ENCODE data around the gene NSUN2. TPM values are rescaled to one million over a fixed set of nuclear protein-coding genes. Genes with fewer than 3 reads are reported as not detected.

The NSUN2 gene
- polyA plus RNA-seq, 1 donor from 2014 or later, result 47.5 TPM

DNA sequence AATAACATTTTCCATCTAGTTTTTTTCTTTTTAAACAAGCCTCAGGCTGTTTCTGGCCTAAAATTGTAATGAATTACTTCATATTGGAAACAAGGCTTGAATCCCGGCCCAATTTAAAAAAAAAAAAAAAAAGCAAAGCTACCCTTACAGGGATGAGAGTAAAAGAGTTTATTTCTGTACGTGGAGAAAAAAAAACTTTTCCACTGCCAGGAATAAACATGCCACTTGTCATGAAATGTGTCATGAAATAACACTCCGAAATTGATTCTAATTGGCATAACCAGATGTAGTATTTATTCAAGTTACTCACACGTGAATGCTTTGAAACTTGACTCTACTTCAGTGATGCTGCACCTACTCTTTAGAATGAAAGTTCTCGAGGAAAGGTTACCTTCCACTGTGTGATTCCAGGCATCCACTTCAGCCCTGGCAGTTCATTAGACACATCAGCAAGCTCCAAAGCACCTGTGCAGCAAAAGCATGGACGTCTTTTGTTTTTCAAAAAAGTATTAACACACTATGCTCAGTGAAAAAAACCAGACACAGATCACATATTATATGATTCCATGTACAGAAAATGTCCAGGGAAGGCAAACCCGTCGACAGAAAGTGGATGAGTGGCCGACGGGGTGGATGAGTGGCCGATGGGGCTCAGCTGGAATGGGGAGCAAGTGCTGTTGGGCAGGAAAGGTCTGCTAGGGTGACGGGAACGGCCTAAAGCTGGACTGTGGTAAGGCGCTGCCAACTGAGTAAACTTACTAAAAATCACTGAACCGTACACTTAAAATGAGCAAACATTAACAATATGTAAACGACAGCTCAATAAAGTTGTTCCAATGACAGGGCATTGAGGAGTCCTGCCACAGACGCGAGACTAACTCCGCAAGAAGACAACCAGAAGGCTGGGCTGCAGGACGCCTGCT lies 21.2 kb downstream of the NSUN2 start:
- Histone ChIP-seq H3K27ac (ENCODE audit: low read length) (no peak overlapping the region), H3K27me3 (ENCODE audit: insufficient read depth, low read depth, low read length) (no peaks in the 10 kb centered on the region), H3K4me3 (ENCODE audit: low read length) (no peak overlapping the region), H3K79me2 (replicated peaks; ENCODE audit: insufficient read depth, low read length) (no peaks in the 10 kb centered on the region), H3K9me3 (ENCODE audit: low read length) (no peaks in the 10 kb centered on the region), H2AFZ (ENCODE audit: low read depth, low read length) (no peak overlapping the region), H3K36me3 (ENCODE audit: insufficient read depth, low read length) (peaks cover 23% of the 10 kb centered on the region), H3F3A (ENCODE audit: insufficient read depth, low read length, poor library complexity, severe bottlenecking) (no peaks in the 10 kb centered on the region), H3K9ac (ENCODE audit: low read length) (no peak overlapping the region), H3K9me2 (ENCODE audit: insufficient read depth, low read length) (no peaks in the 10 kb centered on the region), H3K4me2 (ENCODE audit: low read length) (no peak overlapping the region), H4K20me1 (ENCODE audit: insufficient read depth) (no peaks in the 10 kb centered on the region)
- TF ChIP-seq EP300 (conservative IDR thresholded peaks at IDR 0.05; ENCODE audit: poor library complexity, severe bottlenecking), result no peak
- TF ChIP-seq POLR2AphosphoS5 (IDR thresholded peaks at IDR 0.05), result no peak
- no peak for TF ChIP-seq TAF1 (IDR thresholded peaks at IDR 0.05; ENCODE audit: low read depth)
- TF ChIP-seq EZH2 (IDR thresholded peaks at IDR 0.05; ENCODE audit: borderline replicate concordance, insufficient read depth, low read length, poor library complexity, severe bottlenecking), result no peak
- TF ChIP-seq, protein P1, sequence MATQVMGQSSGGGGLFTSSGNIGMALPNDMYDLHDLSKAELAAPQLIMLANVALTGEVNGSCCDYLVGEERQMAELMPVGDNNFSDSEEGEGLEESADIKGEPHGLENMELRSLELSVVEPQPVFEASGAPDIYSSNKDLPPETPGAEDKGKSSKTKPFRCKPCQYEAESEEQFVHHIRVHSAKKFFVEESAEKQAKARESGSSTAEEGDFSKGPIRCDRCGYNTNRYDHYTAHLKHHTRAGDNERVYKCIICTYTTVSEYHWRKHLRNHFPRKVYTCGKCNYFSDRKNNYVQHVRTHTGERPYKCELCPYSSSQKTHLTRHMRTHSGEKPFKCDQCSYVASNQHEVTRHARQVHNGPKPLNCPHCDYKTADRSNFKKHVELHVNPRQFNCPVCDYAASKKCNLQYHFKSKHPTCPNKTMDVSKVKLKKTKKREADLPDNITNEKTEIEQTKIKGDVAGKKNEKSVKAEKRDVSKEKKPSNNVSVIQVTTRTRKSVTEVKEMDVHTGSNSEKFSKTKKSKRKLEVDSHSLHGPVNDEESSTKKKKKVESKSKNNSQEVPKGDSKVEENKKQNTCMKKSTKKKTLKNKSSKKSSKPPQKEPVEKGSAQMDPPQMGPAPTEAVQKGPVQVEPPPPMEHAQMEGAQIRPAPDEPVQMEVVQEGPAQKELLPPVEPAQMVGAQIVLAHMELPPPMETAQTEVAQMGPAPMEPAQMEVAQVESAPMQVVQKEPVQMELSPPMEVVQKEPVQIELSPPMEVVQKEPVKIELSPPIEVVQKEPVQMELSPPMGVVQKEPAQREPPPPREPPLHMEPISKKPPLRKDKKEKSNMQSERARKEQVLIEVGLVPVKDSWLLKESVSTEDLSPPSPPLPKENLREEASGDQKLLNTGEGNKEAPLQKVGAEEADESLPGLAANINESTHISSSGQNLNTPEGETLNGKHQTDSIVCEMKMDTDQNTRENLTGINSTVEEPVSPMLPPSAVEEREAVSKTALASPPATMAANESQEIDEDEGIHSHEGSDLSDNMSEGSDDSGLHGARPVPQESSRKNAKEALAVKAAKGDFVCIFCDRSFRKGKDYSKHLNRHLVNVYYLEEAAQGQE (IDR thresholded peaks at IDR 0.05; ENCODE audit: borderline replicate concordance), result no peak
- TF ChIP-seq MXI1 (conservative IDR thresholded peaks at IDR 0.05; ENCODE audit: poor library complexity, severe bottlenecking), result no peak
- TF ChIP-seq RAD21 (conservative IDR thresholded peaks at IDR 0.05), result no peak
- no peak for TF ChIP-seq SMC3 (conservative IDR thresholded peaks at IDR 0.05; ENCODE audit: poor library complexity)
- TF ChIP-seq CTCF (IDR thresholded peaks at IDR 0.05; ENCODE audit: poor library complexity, severe bottlenecking), result no peak

DNA sequence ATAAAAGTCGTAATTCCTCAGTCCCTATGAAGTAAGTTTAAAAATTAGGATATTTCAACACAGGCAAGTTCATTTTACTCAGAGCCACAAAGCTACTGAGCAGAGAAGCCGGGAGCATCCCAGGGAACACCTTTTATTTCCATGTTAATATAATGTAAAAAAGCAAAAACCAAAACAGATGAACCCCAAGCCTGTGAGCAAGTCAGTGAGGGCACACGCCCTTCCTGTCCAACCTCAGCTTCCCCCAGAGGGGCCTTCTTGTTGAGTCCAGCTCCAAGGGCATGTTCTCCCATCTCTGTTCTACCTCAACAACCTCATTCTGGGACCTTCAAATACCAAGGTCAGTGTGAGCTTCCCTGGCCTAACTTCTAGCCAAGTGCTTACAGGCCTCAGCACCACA lies 24.8 kb downstream of the NSUN2 start:
- Histone ChIP-seq H4K20me1 (ENCODE audit: insufficient read depth) (no peaks in the 10 kb centered on the region), H3K36me3 (ENCODE audit: insufficient read depth, low read length) (peaks cover 18% of the 10 kb centered on the region), H2AFZ (ENCODE audit: low read depth, low read length) (no peak overlapping the region), H3K79me2 (replicated peaks; ENCODE audit: insufficient read depth, low read length) (no peaks in the 10 kb centered on the region), H3F3A (ENCODE audit: insufficient read depth, low read length, poor library complexity, severe bottlenecking) (no peaks in the 10 kb centered on the region), H3K27ac (ENCODE audit: low read length) (no peak overlapping the region), H3K9ac (ENCODE audit: low read length) (no peak overlapping the region), H3K9me3 (ENCODE audit: low read length) (no peaks in the 10 kb centered on the region), H3K4me3 (ENCODE audit: low read length) (no peak overlapping the region), H3K9me2 (ENCODE audit: insufficient read depth, low read length) (no peaks in the 10 kb centered on the region), H3K4me2 (ENCODE audit: low read length) (no peak overlapping the region), H3K27me3 (ENCODE audit: insufficient read depth, low read depth, low read length) (no peaks in the 10 kb centered on the region)
- TF ChIP-seq, protein P1 (IDR thresholded peaks at IDR 0.05; ENCODE audit: borderline replicate concordance), result no peak
- TF ChIP-seq POLR2AphosphoS5 (IDR thresholded peaks at IDR 0.05) (no peak), EP300 (conservative IDR thresholded peaks at IDR 0.05; ENCODE audit: poor library complexity, severe bottlenecking) (no peak), CTCF (IDR thresholded peaks at IDR 0.05; ENCODE audit: poor library complexity, severe bottlenecking) (no peak), SMC3 (conservative IDR thresholded peaks at IDR 0.05; ENCODE audit: poor library complexity) (no peak)

Measured in neural cell (in vitro differentiated cells).